ENCODE data around the gene FAM156A.
"Not testable (repeated sequence)": the region's sequence is repeated elsewhere in the genome, so short reads cannot be mapped to it uniquely, and the experiment has no call there.

Gene FAM156A

DNA sequence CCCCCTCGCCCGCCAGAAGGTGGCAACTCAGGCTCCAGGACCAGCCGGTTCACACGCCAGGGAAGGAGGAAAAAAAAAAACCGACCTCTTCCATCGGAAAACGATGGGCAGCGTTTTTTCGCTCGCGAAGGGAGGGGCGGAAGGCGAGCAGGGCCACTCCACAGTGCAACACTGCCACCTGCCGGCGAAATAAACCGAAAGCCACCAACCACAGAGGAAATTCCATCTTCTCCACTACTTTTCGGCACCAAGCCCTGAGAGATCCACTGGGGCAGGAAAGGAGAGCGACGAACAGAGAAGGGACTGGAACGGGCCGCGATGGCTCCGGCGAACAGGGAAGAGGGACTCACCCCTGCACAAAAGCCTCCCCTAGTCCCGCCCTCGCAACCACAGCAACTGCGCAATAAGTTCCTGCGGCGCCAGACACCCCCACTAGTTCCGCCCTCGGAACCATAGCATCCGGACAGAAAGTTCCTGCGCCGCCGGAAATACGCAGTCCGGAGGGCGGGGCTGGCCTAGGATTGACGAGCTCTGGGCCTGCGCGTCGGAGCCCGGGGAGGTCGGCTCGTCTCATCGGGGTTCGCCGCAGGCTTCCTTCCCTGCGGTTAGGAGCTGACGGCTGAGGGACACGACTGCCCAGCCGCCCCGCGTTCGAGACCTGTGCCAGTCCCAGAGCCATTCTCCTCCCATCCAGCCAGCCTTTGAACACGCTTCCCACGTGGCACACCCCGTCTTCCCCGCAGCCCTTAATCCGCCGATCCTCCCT, 23.4 kb downstream of the FAM156A start:
- DNase-seq (ENCODE audit: low read depth, low spot score), result no peak
- Histone ChIP-seq H3K9me3 (ENCODE audit: control insufficient read depth, insufficient read depth, low read length) (no peaks in the 10 kb centered on the region), H3K27me3 (ENCODE audit: control insufficient read depth, insufficient read depth, low read length) (no peaks in the 10 kb centered on the region), H3K36me3 (ENCODE audit: control insufficient read depth, insufficient read depth, low read length) (no peaks in the 10 kb centered on the region), H3K4me3 (ENCODE audit: low read length) (peak overlapping the region; percentile 80), H3K4me1 (ENCODE audit: control insufficient read depth, insufficient read depth, low read length) (no peaks in the 10 kb centered on the region), H3K27ac (ENCODE audit: low read length) (no peak overlapping the region)
- no CpG with 5 or more reads among the region's 61 CpGs for whole genome bisulfite sequencing (ENCODE audit: insufficient coverage, insufficient read length)

DNA sequence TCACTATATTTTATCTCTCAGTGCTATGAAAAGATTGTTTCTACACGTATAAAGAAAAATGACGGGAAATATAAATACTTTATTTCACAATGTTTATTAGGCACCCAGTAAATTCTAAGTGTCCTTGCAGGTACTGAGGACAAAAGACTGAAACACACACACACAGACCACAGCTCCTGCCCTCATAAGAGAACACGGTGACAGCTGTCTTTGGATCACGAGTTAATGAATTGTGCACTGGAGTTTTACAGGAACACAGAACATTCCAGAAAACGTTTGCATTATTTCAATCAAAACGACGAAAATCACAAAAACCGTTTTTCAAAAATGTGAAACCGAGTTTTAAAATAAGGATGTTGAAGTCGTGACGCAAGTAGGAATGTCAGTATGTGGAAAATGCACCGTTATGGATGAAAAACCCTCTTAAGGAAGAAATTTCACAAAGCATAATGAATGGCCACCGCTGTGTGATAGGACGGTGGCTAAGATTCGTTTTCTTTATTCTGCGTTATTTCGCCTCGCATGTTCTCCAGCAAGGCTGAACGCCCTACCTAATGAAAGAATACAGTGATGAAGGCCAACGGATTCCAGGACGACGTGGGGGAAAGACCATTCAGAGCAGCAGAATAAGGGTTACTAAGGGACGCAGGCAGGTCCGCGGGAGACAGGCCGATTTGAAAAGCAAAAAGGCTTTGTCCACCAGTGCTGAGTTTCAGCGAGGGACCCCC, 24.2 kb downstream of the FAM156A start:
- no CpG with 5 or more reads among the region's 27 CpGs for WGBS (ENCODE audit: insufficient coverage, insufficient read length)
- Histone ChIP-seq H3K9me3 (ENCODE audit: control insufficient read depth, insufficient read depth, low read length) (no peaks in the 10 kb centered on the region), H3K4me3 (ENCODE audit: low read length) (peak overlapping the region; percentile 80; the same call in 1 of the 2 replicates), H3K27ac (ENCODE audit: low read length) (no peak overlapping the region), H3K27me3 (ENCODE audit: control insufficient read depth, insufficient read depth, low read length) (no peaks in the 10 kb centered on the region), H3K4me1 (ENCODE audit: control insufficient read depth, insufficient read depth, low read length) (no peaks in the 10 kb centered on the region), H3K36me3 (ENCODE audit: control insufficient read depth, insufficient read depth, low read length) (no peaks in the 10 kb centered on the region)
- DNase-seq (ENCODE audit: low read depth, low spot score), result no peak

DNA sequence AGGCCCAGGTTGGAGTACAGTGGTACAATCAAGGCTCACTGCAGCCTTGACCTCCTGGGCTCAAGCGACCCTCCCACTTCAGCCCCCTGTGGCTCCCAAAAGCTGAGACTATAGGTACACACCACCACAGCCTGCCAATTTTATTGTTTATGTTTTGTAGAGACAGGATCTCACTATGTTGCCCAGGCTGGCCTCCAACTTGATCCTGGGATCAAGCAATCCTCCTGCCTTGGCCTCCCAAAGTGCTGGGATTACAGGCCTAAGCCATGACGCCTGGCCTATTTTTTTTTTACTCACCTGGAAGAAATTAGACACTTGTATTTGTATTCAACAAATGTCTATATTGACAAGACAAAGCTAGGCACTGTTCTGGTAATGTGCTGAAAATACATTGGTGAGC, 25.1 kb downstream of the FAM156A start:
- no peaks in the 10 kb centered on the region for H3K4me1 ChIP-seq (ENCODE audit: control insufficient read depth, insufficient read depth, low read length)
- H3K36me3 ChIP-seq (ENCODE audit: control insufficient read depth, insufficient read depth, low read length), result no peaks in the 10 kb centered on the region
- H3K4me3 ChIP-seq (ENCODE audit: low read length), result no peak overlapping the region
- no peak for DNase-seq (ENCODE audit: low read depth, low spot score)
- H3K9me3 ChIP-seq (ENCODE audit: control insufficient read depth, insufficient read depth, low read length), result no peaks in the 10 kb centered on the region
- no CpG with 5 or more reads among the region's 2 CpGs for WGBS (ENCODE audit: insufficient coverage, insufficient read length)
- no peaks in the 10 kb centered on the region for H3K27me3 ChIP-seq (ENCODE audit: control insufficient read depth, insufficient read depth, low read length)
- no peak overlapping the region for H3K27ac ChIP-seq (ENCODE audit: low read length)

DNA sequence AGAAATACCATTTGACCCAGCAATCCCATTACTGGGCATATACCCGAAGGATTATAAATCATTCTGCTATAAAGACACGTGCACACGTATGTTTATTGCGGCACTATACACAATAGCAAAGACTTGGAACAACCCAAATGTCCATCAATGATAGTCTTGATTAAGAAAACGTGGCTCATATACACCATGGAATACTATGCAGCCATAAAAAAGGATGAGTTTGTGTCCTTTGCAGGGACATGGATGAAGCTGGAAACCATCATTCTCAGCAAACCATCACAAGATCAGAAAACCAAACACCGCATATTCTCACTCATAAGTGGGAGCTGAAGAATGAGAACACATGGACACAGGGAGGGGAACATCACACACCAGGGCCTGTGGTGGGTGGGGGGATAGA, 28.1 kb downstream of the FAM156A start:
- not testable (repeated sequence) for DNase-seq (ENCODE audit: low read depth, low spot score); H3K4me1 ChIP-seq (ENCODE audit: control insufficient read depth, insufficient read depth, low read length); H3K27me3 ChIP-seq (ENCODE audit: control insufficient read depth, insufficient read depth, low read length); H3K9me3 ChIP-seq (ENCODE audit: control insufficient read depth, insufficient read depth, low read length); H3K36me3 ChIP-seq (ENCODE audit: control insufficient read depth, insufficient read depth, low read length); H3K4me3 ChIP-seq (ENCODE audit: low read length); H3K27ac ChIP-seq (ENCODE audit: low read length)
- whole genome bisulfite sequencing (ENCODE audit: insufficient coverage, insufficient read length), result no CpG with 5 or more reads among the region's 6 CpGs

DNA sequence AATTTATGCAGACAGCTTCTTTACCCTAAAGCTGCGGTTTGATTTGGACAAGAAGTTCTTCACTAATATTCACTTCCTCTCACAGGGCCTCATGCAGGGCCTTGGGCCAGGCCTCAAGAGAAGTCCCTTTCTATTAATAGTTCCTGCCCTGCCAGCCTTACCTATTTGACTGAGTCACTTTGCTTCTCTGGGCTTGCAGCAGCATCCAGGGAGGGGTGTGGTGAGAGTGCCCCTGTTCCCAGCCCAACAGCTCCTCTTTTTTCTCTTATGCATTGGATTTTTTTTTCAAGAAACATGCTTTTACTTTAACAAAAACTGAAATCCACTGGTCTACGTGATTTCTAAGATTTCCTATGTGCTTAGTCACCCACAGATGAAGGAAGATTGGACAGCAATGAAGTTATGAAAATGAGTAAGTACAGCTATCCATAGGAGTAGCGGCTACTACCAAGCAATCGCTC, 34.5 kb downstream of the FAM156A start:
- no peaks in the 10 kb centered on the region for H3K9me3 ChIP-seq (ENCODE audit: control insufficient read depth, insufficient read depth, low read length)
- no peaks in the 10 kb centered on the region; the same call in 1 of the 2 replicates for H3K4me1 ChIP-seq (ENCODE audit: control insufficient read depth, insufficient read depth, low read length)
- H3K27ac ChIP-seq (ENCODE audit: low read length), result no peak overlapping the region
- H3K36me3 ChIP-seq (ENCODE audit: control insufficient read depth, insufficient read depth, low read length), result no peaks in the 10 kb centered on the region
- no peak for DNase-seq (ENCODE audit: low read depth, low spot score)
- WGBS (ENCODE audit: insufficient coverage, insufficient read length), result no CpG with 5 or more reads among the region's 4 CpGs
- no peak overlapping the region for H3K4me3 ChIP-seq (ENCODE audit: low read length)
- H3K27me3 ChIP-seq (ENCODE audit: control insufficient read depth, insufficient read depth, low read length), result no peaks in the 10 kb centered on the region

DNA sequence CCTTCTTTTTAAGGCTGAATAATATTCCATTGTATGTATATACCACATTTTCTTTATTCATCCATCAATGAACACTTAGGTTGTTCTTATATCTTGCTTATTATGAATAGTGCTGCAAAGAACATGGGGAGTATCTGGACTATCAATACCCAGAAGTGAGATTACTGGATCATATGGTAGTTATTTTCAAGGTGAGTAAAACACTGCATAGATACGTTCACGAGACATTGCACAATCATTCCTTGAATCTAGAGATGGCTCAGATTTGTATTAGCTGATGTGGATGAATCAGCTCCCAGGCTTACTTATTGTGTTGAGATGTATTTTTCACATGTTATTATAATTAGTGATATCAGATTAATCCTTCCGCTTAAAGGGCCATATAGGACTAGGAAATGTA, 43.6 kb downstream of the FAM156A start:
- not testable (repeated sequence) for H3K27ac ChIP-seq (ENCODE audit: low read length); H3K9me3 ChIP-seq (ENCODE audit: control insufficient read depth, insufficient read depth, low read length); H3K4me3 ChIP-seq (ENCODE audit: low read length); H3K36me3 ChIP-seq (ENCODE audit: control insufficient read depth, insufficient read depth, low read length); H3K4me1 ChIP-seq (ENCODE audit: control insufficient read depth, insufficient read depth, low read length); H3K27me3 ChIP-seq (ENCODE audit: control insufficient read depth, insufficient read depth, low read length); DNase-seq (ENCODE audit: low read depth, low spot score)
- WGBS (ENCODE audit: insufficient coverage, insufficient read length), result no CpG with 5 or more reads among the region's 3 CpGs

DNA sequence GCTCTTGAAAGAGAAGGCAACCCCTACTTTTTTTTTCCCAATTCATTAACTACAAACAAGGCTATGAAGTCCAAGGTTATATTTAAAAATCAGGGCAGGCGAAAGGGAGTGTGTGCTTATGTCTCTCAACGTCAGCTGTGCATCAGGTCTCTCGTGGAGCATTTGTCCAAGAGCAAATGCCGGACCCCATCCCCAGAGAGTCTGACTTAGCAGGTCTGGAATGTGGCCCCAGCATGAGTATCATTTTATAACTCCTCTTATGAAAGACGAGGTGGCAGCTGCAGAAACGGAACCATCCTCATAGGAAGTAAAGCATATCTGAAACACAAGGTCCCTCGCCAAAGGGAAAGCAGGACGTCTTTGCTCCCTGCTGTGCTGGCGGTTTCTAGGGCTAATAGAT, 44.6 kb downstream of the FAM156A start:
- WGBS (ENCODE audit: insufficient coverage, insufficient read length), result no CpG with 5 or more reads among the region's 9 CpGs

DNA sequence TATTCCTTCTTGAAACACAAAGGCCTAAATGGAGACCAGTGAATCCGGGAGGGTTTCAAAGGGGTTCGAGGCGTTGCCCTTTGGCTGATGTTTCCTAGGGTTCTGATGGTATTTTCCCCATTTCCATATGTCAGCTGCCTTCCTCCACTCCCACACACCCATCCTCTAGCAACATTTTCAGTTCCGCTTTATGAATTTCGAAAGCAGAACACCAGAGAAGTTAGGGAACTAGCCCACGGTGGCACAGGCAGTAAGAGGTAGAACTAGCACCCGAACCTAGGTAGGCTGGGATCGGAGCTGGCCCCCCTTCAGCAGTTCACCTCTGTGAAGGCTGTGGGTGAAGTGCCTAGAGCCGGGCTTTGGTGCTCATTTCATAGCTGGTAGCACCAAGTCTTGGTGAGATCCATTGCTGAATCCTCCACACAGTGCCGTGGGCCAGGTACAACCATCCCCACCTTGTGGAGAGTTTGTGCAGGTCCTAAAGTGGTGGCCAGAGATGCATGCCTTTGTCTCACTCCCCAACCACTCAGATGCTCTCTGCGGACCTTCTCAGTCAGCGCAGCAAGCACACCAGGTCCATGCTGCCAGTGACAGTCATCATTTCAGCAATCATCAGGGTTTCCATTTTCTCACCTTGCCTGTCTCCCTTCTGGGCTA, 48.9 kb downstream of the FAM156A start:
- H3K27me3 ChIP-seq (ENCODE audit: control insufficient read depth, insufficient read depth, low read length); H3K36me3 ChIP-seq (ENCODE audit: control insufficient read depth, insufficient read depth, low read length); H3K27ac ChIP-seq (ENCODE audit: low read length); H3K9me3 ChIP-seq (ENCODE audit: control insufficient read depth, insufficient read depth, low read length); H3K4me3 ChIP-seq (ENCODE audit: low read length); H3K4me1 ChIP-seq (ENCODE audit: control insufficient read depth, insufficient read depth, low read length); DNase-seq (ENCODE audit: low read depth, low spot score): not testable (repeated sequence)
- WGBS (ENCODE audit: insufficient coverage, insufficient read length), result no CpG with 5 or more reads among the region's 12 CpGs

More for the DNA sequence above, 44.6 kb downstream of the FAM156A start:
- not testable (repeated sequence) for H3K9me3 ChIP-seq (ENCODE audit: control insufficient read depth, insufficient read depth, low read length); H3K36me3 ChIP-seq (ENCODE audit: control insufficient read depth, insufficient read depth, low read length); H3K4me1 ChIP-seq (ENCODE audit: control insufficient read depth, insufficient read depth, low read length); H3K4me3 ChIP-seq (ENCODE audit: low read length); H3K27ac ChIP-seq (ENCODE audit: low read length); DNase-seq (ENCODE audit: low read depth, low spot score); H3K27me3 ChIP-seq (ENCODE audit: control insufficient read depth, insufficient read depth, low read length)

DNA sequence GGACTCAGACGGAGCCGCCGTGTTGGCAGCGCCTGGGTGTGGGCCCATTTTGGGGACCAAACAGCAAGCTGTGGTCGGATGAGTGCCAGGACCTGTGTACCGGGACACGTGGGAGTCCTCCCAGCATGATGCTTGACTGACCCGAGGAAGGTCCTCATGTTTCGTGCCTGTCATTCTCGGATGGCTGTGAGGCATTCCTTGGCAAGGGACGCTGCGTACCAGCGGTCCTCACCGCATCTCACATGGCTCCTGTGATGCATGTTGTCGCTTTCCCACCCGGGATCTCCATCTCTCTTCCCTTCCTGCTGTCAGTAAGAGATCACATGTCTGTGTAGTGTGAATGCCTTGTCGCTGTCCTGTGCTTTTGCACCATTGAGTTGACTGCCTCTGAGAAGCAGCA, 50.4 kb downstream of the FAM156A start:
- not testable (repeated sequence) for H3K4me3 ChIP-seq (ENCODE audit: low read length); H3K36me3 ChIP-seq (ENCODE audit: control insufficient read depth, insufficient read depth, low read length); H3K4me1 ChIP-seq (ENCODE audit: control insufficient read depth, insufficient read depth, low read length); H3K9me3 ChIP-seq (ENCODE audit: control insufficient read depth, insufficient read depth, low read length); DNase-seq (ENCODE audit: low read depth, low spot score); H3K27me3 ChIP-seq (ENCODE audit: control insufficient read depth, insufficient read depth, low read length); H3K27ac ChIP-seq (ENCODE audit: low read length)
- no CpG with 5 or more reads among the region's 17 CpGs for WGBS (ENCODE audit: insufficient coverage, insufficient read length)

DNA sequence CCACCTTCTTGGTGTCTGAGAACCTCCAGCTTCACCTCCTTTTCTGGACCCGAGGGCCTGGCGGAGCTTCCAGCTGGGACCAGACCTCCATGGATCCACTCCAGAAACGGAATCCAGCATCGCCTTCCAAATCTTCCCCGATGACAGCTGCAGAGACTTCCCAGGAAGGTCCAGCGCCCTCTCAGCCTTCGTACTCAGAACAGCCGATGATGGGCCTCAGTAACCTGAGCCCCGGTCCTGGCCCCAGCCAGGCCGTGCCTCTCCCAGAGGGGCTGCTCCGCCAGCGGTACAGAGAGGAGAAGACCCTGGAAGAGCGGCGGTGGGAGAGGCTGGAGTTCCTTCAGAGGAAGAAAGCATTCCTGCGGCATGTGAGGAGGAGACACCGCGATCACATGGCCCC, 51.2 kb downstream of the FAM156A start:
- not testable (repeated sequence) for H3K27me3 ChIP-seq (ENCODE audit: control insufficient read depth, insufficient read depth, low read length); H3K4me1 ChIP-seq (ENCODE audit: control insufficient read depth, insufficient read depth, low read length)
- WGBS (ENCODE audit: insufficient coverage, insufficient read length), result no CpG with 5 or more reads among the region's 17 CpGs

More for the DNA sequence above, 51.2 kb downstream of the FAM156A start:
- not testable (repeated sequence) for H3K9me3 ChIP-seq (ENCODE audit: control insufficient read depth, insufficient read depth, low read length); H3K27ac ChIP-seq (ENCODE audit: low read length); H3K36me3 ChIP-seq (ENCODE audit: control insufficient read depth, insufficient read depth, low read length); H3K4me3 ChIP-seq (ENCODE audit: low read length); DNase-seq (ENCODE audit: low read depth, low spot score)

Measured in iPS DF 6.9 (cell line).